HepG2 (cell line): Measurements from ENCODE around the gene PLEKHN1. TPM values are rescaled to one million over a fixed set of nuclear protein-coding genes. Genes with fewer than 3 reads are reported as not detected.

Experiments used
- ATAC-seq: fragments of 200-7000 bp; cut with Tn5 transposase; 3 replicates; pipeline ENCODE4 v1.9.1; 2020; ENCODE audit warnings: mild to moderate bottlenecking, moderate library complexity
- BruUV-seq: library from RNA; stranded (reverse); fragments of 400-500 nt; replicated peaks from 2 replicates; lab custom pipeline; 2021; lab: Mats Ljungman, UMichigan
- CTCF ChIA-PET: fragments of 300-600 bp; formaldehyde crosslinking; extraction: SDS; loops from one replicate; lab custom pipeline; 2021; ENCODE audit warnings: low total read pairs, inconsistent platforms, low intra/inter-chr PET ratio; lab: Yijun Ruan, JAX
- POLR2A ChIA-PET: fragments of 350-600 bp; sonication (Branson Sonifier 250); formaldehyde crosslinking; loops from one replicate; lab custom pipeline; 2020; ENCODE audit warnings: antibody characterized with exemption, inconsistent platforms; lab: Yijun Ruan, JAX
- DNase-seq: peaks from one replicate; pipeline ENCODE4 v3.0.0-alpha.2; 2015; ENCODE audit warnings: low spot score
- FAIRE-seq: peaks from 3 replicates; lab custom pipeline; 2011; peaks lifted over from hg19 to GRCh38; lab: Jason Lieb, UNC
- H2AFZ ChIP-seq: one replicate; pipeline ENCODE4 v1.6.1; 2011; ENCODE audit warnings: low read length, inconsistent platforms
- H3K27ac ChIP-seq: fragments of 300-600 bp; 3 replicates; pipeline ENCODE4 v1.8.0; 2011; ENCODE audit warnings: mixed run types, mild to moderate bottlenecking, mixed read lengths, low read length, inconsistent platforms; ENCODE audit not compliant: insufficient read depth; ENCODE audit errors: extremely low read length
- H3K27me3 ChIP-seq, 2 experiments: fragments of 200-600 bp in 1 of 2; 2 replicates in 1 of 2; 3 replicates in 1 of 2; pipeline versions ENCODE4 v1.6.0 to v1.8.0; 2011; ENCODE audit warnings: low read length in 2 of 2, mild to moderate bottlenecking in 2 of 2, moderate library complexity in 2 of 2, inconsistent platforms in 1 of 2; ENCODE audit not compliant: insufficient read depth in 2 of 2, control insufficient read depth in 1 of 2
- H3K36me3 ChIP-seq, 2 experiments: fragments of 200-600 bp in 1 of 2; replicated peaks in 1 of 2; 2 replicates in 1 of 2; 3 replicates in 1 of 2; pipeline versions ENCODE4 v1.5.1 to v1.8.0; 2011; ENCODE audit warnings: low read length in 2 of 2, inconsistent platforms in 1 of 2; ENCODE audit not compliant: insufficient read depth in 2 of 2, control insufficient read depth in 1 of 2
- H3K4me1 ChIP-seq: 2 replicates; pipeline ENCODE4 v1.5.1; 2012; ENCODE audit warnings: low read length, inconsistent platforms; ENCODE audit not compliant: insufficient read depth
- H3K4me2 ChIP-seq: 2 replicates; pipeline ENCODE4 v1.6.0; 2011; ENCODE audit warnings: low read depth, low read length, inconsistent platforms
- H3K4me3 ChIP-seq, 3 experiments: fragments of 200-600 bp in 1 of 3; sonication (generic), shearing (Covaris generic) in 1 of 3; replicated peaks in 1 of 3; 2 replicates each; pipeline ENCODE4 v1.5.1; 2011 to 2016; ENCODE audit warnings: low read length in 3 of 3, inconsistent platforms in 2 of 3, low read depth in 2 of 3, mild to moderate bottlenecking in 2 of 3, control low read depth in 1 of 3, mixed read lengths in 1 of 3; ENCODE audit not compliant: insufficient read depth in 1 of 3
- H3K79me2 ChIP-seq: one replicate; pipeline ENCODE4 v1.6.1; 2011; ENCODE audit warnings: low read length, inconsistent platforms; ENCODE audit not compliant: insufficient read depth
- H3K9ac ChIP-seq: 2 replicates; pipeline ENCODE4 v1.6.0; 2011; ENCODE audit warnings: mild to moderate bottlenecking, low read depth, low read length, inconsistent platforms; ENCODE audit not compliant: insufficient read depth
- H3K9me3 ChIP-seq: 2 replicates; pipeline ENCODE4 v1.5.1; 2012; ENCODE audit warnings: mild to moderate bottlenecking, low read length
- H4K20me1 ChIP-seq: 2 replicates; pipeline ENCODE4 v1.6.0; 2011; ENCODE audit warnings: inconsistent platforms, mild to moderate bottlenecking, low read length, moderate library complexity; ENCODE audit not compliant: insufficient read depth
- HES4 ChIP-seq: sonication (generic); formaldehyde crosslinking; IDR thresholded peaks from 2 replicates; pipeline ENCODE4 v1.9.0; 2021; ENCODE audit warnings: mild to moderate bottlenecking, missing genetic modification reagents, borderline replicate concordance
- ONECUT2 ChIP-seq: sonication (generic); formaldehyde crosslinking; IDR thresholded peaks from 2 replicates; pipeline ENCODE4 v1.4.0; 2020; ENCODE audit warnings: missing genetic modification reagents
- POLR2A ChIP-seq, 2 experiments: IDR thresholded peaks; 2 replicates each; pipeline ENCODE4 v1.6.1; 2011; ENCODE audit warnings: low read depth in 2 of 2, low read length in 2 of 2, mild to moderate bottlenecking in 1 of 2, moderate library complexity in 1 of 2; ENCODE audit not compliant: insufficient read depth in 1 of 2
- RBFOX2 ChIP-seq: fragments of 200-400 bp; formaldehyde crosslinking; IDR thresholded peaks from 2 replicates; pipeline ENCODE4 v1.6.1; 2017; ENCODE audit warnings: low read depth, mild to moderate bottlenecking, low read length
- ZNF20 ChIP-seq: sonication (generic); formaldehyde crosslinking; IDR thresholded peaks from 2 replicates; pipeline ENCODE4 v1.4.0; 2020; ENCODE audit warnings: mild to moderate bottlenecking, moderate library complexity, missing genetic modification reagents
- WGBS: methylation state at CpG from one replicate; pipeline ENCODE4 v1.1.6; 2017; ENCODE audit warnings: low lambda C conversion rate; 5-methylcytosine and 5-hydroxymethylcytosine counted together
- in situ Hi-C: cut with HindIII; loops from 2 replicates; pipeline ENCODE4 v1.10.0; 2017; ENCODE audit warnings: low pct_unique_long_range_greater_than_20kb; ENCODE audit not compliant: extremely low pct_ligation_motif_present
- intact Hi-C: fragments of 100-400 bp; cut with micrococcal nuclease; formaldehyde crosslinking; loops from one replicate; pipeline ENCODE4 v1.10.0; 2022; ENCODE audit not compliant: unreplicated experiment
- polyA plus RNA-seq, 8 experiments: library from polyadenylated mRNA; depleted of rRNA in 3 of 8; stranded (reverse) in 7 of 8; unstranded in 1 of 8; fragments of >200 nt; fragmentation: Illumina TruSeq in 4 of 8; extraction: Trizol in 4 of 8; gene quantifications; 2 replicates each; pipeline versions ENCODE4 v1.2.1 to v1.2.3, GENCODE V29; 2011 to 2016; ENCODE audit warnings: low read depth in 4 of 8, missing spikeins in 1 of 8, mixed read lengths in 1 of 8; ENCODE audit not compliant: insufficient read depth in 1 of 8
- total RNA-seq, 5 experiments: library from RNA; depleted of rRNA; stranded (reverse); fragments of >200 nt; fragmentation: Illumina TruSeq; extraction: Trizol; gene quantifications; 2 replicates each; pipeline ENCODE4 v1.2.3, GENCODE V29; 2016; ENCODE audit warnings: low read depth in 1 of 5
- TF ChIP-seq, protein P1 (sequence below): sonication (generic); formaldehyde crosslinking; IDR thresholded peaks from 2 replicates; pipeline ENCODE4 v1.4.0; 2020; ENCODE audit warnings: mild to moderate bottlenecking, missing genetic modification reagents
- TF ChIP-seq, protein P2 (sequence below): fragments of 450-650 bp; IDR thresholded peaks from 2 replicates; pipeline ENCODE4 v1.6.1; 2016

The PLEKHN1 gene
- total and polyA plus RNA-seq, 2 of the 13 experiments (the other 11 are each of a cell fraction or from before 2014, with no cell fraction given), result 0.42 to 0.58 TPM

DNA sequence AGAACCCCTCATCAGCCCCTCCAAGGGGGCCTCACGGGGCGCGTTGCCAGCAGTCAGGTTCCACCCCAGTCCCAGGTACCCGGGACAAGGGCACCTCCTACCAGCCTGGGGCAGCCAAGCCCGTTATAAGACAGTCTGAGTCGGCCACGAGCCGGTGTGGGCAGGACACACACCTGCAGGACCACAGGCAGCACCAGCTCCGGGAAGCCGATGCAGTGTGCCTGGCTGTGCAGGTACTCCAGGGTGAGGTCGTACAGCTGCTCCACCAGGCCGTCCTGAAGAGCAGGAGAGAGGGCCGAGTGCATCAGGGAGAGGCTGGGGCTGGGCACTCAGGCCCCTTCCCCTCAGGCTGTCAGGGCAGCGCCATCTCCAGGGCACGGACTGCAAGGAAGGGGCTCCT, 18.3 kb upstream of the PLEKHN1 start:
- TF ChIP-seq RBFOX2, result 0 out of 2 replicates have a peak, but pooled peaks have one; percentile 33
- TF ChIP-seq, protein P1, sequence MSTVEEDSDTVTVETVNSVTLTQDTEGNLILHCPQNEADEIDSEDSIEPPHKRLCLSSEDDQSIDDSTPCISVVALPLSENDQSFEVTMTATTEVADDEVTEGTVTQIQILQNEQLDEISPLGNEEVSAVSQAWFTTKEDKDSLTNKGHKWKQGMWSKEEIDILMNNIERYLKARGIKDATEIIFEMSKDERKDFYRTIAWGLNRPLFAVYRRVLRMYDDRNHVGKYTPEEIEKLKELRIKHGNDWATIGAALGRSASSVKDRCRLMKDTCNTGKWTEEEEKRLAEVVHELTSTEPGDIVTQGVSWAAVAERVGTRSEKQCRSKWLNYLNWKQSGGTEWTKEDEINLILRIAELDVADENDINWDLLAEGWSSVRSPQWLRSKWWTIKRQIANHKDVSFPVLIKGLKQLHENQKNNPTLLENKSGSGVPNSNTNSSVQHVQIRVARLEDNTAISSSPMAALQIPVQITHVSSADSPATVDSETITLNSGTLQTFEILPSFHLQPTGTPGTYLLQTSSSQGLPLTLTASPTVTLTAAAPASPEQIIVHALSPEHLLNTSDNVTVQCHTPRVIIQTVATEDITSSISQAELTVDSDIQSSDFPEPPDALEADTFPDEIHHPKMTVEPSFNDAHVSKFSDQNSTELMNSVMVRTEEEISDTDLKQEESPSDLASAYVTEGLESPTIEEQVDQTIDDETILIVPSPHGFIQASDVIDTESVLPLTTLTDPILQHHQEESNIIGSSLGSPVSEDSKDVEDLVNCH (CRISPR knock-in tag), result no peak
- DNase-seq (no peak), ATAC-seq (no peak), FAIRE-seq (no peak)
- Histone ChIP-seq H4K20me1 (peaks cover 8% of the 10 kb centered on the region; the same call in 1 of the 2 replicates), H3K4me3 (no peak overlapping the region), H3K36me3 (peaks cover 35 to 70% of the 10 kb centered on the region in 2 experiments), H3K4me1 (no peaks in the 10 kb centered on the region), H3K9ac (no peak overlapping the region), H3K4me2 (no peak overlapping the region), H3K27me3 (no peaks in the 10 kb centered on the region), H3K79me2 (no peaks in the 10 kb centered on the region), H3K9me3 (no peaks in the 10 kb centered on the region), H2AFZ (no peak overlapping the region), H3K27ac (no peak overlapping the region)
- WGBS, result no CpG with 5 or more reads among the region's 15 CpGs
- ChIA-PET CTCF (no interaction called here), POLR2A (no interaction called here)
- intact Hi-C loops, result no loop called here
- in situ Hi-C loops, result no loop called here
- no TSS peak for BruUV-seq

- no peak overlapping the region for H2AFZ ChIP-seq
- no peak overlapping the region for H3K27ac ChIP-seq
- in situ Hi-C loops (no loop called here), intact Hi-C loops (no loop called here)
- no peaks in the 10 kb centered on the region for H3K4me1 ChIP-seq
- H3K9me3 ChIP-seq, result no peaks in the 10 kb centered on the region
- no peaks in the 10 kb centered on the region for H3K27me3 ChIP-seq
- no TSS peak for BruUV-seq
- no peak overlapping the region for H3K4me3 ChIP-seq
- H3K4me2 ChIP-seq, result no peak overlapping the region
- H3K79me2 ChIP-seq, result no peaks in the 10 kb centered on the region
- ChIA-PET POLR2A (no interaction called here), CTCF (no interaction called here)
- TF ChIP-seq POLR2A (IDR thresholded peaks at IDR 0.05; ENCODE audit: insufficient read depth in 1 of 2, low read depth in 2 of 2, low read length in 2 of 2) (peak in 1 of 2 experiments; percentile 38; a peak in 1 of 4 replicates), ZNF20 (CRISPR knock-in tag) (no peak), ONECUT2 (CRISPR knock-in tag) (no peak), HES4 (0 out of 2 replicates have a peak, but pooled peaks have one; percentile 30)
- TF ChIP-seq, protein P2, sequence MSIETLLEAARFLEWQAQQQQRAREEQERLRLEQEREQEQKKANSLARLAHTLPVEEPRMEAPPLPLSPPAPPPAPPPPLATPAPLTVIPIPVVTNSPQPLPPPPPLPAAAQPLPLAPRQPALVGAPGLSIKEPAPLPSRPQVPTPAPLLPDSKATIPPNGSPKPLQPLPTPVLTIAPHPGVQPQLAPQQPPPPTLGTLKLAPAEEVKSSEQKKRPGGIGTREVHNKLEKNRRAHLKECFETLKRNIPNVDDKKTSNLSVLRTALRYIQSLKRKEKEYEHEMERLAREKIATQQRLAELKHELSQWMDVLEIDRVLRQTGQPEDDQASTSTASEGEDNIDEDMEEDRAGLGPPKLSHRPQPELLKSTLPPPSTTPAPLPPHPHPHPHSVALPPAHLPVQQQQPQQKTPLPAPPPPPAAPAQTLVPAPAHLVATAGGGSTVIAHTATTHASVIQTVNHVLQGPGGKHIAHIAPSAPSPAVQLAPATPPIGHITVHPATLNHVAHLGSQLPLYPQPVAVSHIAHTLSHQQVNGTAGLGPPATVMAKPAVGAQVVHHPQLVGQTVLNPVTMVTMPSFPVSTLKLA, result peak; percentile 44; the same call in 1 of the 2 replicates
- no peak overlapping the region for H3K9ac ChIP-seq
- no peak for DNase-seq
- H4K20me1 ChIP-seq, result peaks cover 3% of the 10 kb centered on the region; the same call in 1 of the 2 replicates
- ATAC-seq, result no peak
- 98% methylated on average over 5 of the region's 9 CpGs for WGBS
- peaks cover 49 to 88% of the 10 kb centered on the region in 2 experiments for H3K36me3 ChIP-seq
- no peak for FAIRE-seq
Measured at GRCh38 chr1:950268-950667, 16.0 kb upstream of the PLEKHN1 start.
